HL-60 (cell line): ENCODE results near the gene MEIOSIN.

Source experiments
- CTCF ChIP-seq: IDR thresholded peaks from one replicate; pipeline ENCODE4 v1.5.1; 2011; ENCODE audit warnings: low read length, control low read depth, inconsistent platforms; ENCODE audit not compliant: insufficient read depth
- SPI1 ChIP-seq: IDR thresholded peaks from 2 replicates; pipeline ENCODE4 v1.6.1; 2012; ENCODE audit warnings: low read depth, mild to moderate bottlenecking, borderline replicate concordance

- TF ChIP-seq CTCF (peak; percentile 73), SPI1 (no peak)
Measured at GRCh38 chr19:45798995-45799517, 65.8 kb downstream of the MEIOSIN start.
